ENCODE results near the gene PIN1. TPM values are rescaled to one million over a fixed set of nuclear protein-coding genes. Genes with fewer than 3 reads are reported as not detected.

PIN1 gene
- total RNA-seq, 1 experiment from 2014 or later, result 63.3 TPM

DNA sequence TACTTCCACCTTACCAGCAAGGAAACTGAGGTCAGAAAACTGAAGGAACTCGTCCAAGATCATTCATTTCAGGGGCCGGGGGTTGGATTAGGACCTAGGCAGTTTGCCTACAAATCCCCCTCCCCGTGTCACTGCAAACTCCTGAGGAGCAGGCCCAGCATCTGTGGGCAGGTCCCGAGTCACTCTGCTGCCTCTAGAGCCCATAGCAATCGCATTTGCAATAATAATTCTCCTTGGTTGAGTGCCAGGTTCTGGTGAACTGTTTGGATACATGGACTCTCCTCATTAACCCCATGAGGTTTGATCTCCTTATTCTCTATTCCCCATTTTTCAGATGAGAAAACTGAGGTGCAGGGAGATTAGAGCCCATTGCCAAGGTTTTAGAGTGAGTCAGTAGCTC lies 903 bp downstream of the PIN1 start:
- Histone ChIP-seq H3K27me3 (replicated peaks; ENCODE audit: control insufficient read depth, insufficient read depth, low read length) (no peaks in the 10 kb centered on the region), H3K4me3 (ENCODE audit: low read depth, low read length) (peak overlapping the region; percentile 95), H3K36me3 (ENCODE audit: control insufficient read depth, insufficient read depth, low read length) (peaks cover 6% of the 10 kb centered on the region), H3K9me3 (no peaks in the 10 kb centered on the region), H3K4me1 (no peaks in the 10 kb centered on the region; the same call in 1 of the 2 replicates)
- TF ChIP-seq, protein P1, sequence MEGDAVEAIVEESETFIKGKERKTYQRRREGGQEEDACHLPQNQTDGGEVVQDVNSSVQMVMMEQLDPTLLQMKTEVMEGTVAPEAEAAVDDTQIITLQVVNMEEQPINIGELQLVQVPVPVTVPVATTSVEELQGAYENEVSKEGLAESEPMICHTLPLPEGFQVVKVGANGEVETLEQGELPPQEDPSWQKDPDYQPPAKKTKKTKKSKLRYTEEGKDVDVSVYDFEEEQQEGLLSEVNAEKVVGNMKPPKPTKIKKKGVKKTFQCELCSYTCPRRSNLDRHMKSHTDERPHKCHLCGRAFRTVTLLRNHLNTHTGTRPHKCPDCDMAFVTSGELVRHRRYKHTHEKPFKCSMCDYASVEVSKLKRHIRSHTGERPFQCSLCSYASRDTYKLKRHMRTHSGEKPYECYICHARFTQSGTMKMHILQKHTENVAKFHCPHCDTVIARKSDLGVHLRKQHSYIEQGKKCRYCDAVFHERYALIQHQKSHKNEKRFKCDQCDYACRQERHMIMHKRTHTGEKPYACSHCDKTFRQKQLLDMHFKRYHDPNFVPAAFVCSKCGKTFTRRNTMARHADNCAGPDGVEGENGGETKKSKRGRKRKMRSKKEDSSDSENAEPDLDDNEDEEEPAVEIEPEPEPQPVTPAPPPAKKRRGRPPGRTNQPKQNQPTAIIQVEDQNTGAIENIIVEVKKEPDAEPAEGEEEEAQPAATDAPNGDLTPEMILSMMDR (IDR thresholded peaks at IDR 0.05; ENCODE audit: insufficient read depth in 1 of 2, low read depth in 1 of 2, low read length in 1 of 2, severe bottlenecking in 1 of 2, unreplicated experiment in 1 of 2), result no peak
- H3K36me3 Mint-ChIP-seq (ENCODE audit: insufficient read depth, unreplicated experiment), result peaks cover 19% of the 10 kb centered on the region
- no peak overlapping the region for H3K27ac Mint-ChIP-seq (ENCODE audit: unreplicated experiment)
- H3K9me3 Mint-ChIP-seq (ENCODE audit: unreplicated experiment), result no peaks in the 10 kb centered on the region
- POLR2A ChIA-PET, result no interaction called here
- H3K27me3 Mint-ChIP-seq (ENCODE audit: insufficient read depth, unreplicated experiment), result no peaks in the 10 kb centered on the region
- no TSS peak for BruUV-seq (replicated peaks)
- intact Hi-C loops (cut with micrococcal nuclease; ENCODE audit: unreplicated experiment), result no loop called here
- no peaks in the 10 kb centered on the region for H3K4me1 Mint-ChIP-seq (ENCODE audit: low read depth, unreplicated experiment)
- no peak for DNase-seq
- CTCF ChIA-PET, result no interaction called here
- H3K4me3 Mint-ChIP-seq (ENCODE audit: unreplicated experiment), result peak overlapping the region; percentile 84

DNA sequence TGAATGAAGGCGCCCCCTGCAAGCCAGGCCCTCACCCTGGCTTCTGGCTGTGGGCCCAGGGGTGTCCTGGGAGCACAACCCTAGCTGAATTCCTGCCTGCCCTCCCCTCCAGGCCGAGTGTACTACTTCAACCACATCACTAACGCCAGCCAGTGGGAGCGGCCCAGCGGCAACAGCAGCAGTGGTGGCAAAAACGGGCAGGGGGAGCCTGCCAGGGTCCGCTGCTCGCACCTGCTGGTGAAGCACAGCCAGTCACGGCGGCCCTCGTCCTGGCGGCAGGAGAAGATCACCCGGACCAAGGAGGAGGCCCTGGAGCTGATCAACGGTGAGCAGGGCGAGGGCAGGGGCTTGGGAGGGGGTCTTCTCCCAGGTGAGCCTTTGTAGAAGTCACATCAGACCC lies 3.2 kb downstream of the PIN1 start:
- Mint-ChIP-seq H3K27ac (ENCODE audit: unreplicated experiment) (no peak overlapping the region), H3K4me1 (ENCODE audit: low read depth, unreplicated experiment) (no peaks in the 10 kb centered on the region), H3K27me3 (ENCODE audit: insufficient read depth, unreplicated experiment) (no peaks in the 10 kb centered on the region), H3K36me3 (ENCODE audit: insufficient read depth, unreplicated experiment) (peaks cover 39% of the 10 kb centered on the region), H3K4me3 (ENCODE audit: unreplicated experiment) (no peak overlapping the region), H3K9me3 (ENCODE audit: unreplicated experiment) (no peaks in the 10 kb centered on the region)
- TF ChIP-seq, protein P1 (IDR thresholded peaks at IDR 0.05; ENCODE audit: insufficient read depth in 1 of 2, low read depth in 1 of 2, low read length in 1 of 2, severe bottlenecking in 1 of 2, unreplicated experiment in 1 of 2), result no peak
- intact Hi-C loops (cut with micrococcal nuclease; ENCODE audit: unreplicated experiment), result no loop called here
- no peaks in the 10 kb centered on the region for H3K27me3 ChIP-seq (replicated peaks; ENCODE audit: control insufficient read depth, insufficient read depth, low read length)
- H3K4me3 ChIP-seq (ENCODE audit: low read depth, low read length), result no peak overlapping the region
- ChIA-PET CTCF (no interaction called here), POLR2A (interaction anchor here (0.5 kb wide), 1 partner anchor 34 kb away, joined by 5 read pairs; no protein-coding TSS in a partner anchor)
- no peaks in the 10 kb centered on the region for H3K9me3 ChIP-seq
- no TSS peak for BruUV-seq (replicated peaks)
- no peaks in the 10 kb centered on the region; the same call in 1 of the 2 replicates for H3K4me1 ChIP-seq
- H3K36me3 ChIP-seq (ENCODE audit: control insufficient read depth, insufficient read depth, low read length), result peaks cover 7% of the 10 kb centered on the region
- DNase-seq, result no peak

GRCh38 chr19:9839415-9839814 lies 4.3 kb downstream of the PIN1 start:
- Histone ChIP-seq H3K9me3 (no peaks in the 10 kb centered on the region), H3K4me3 (ENCODE audit: low read depth, low read length) (no peak overlapping the region), H3K4me1 (no peaks in the 10 kb centered on the region; the same call in 1 of the 2 replicates), H3K27me3 (replicated peaks; ENCODE audit: control insufficient read depth, insufficient read depth, low read length) (no peaks in the 10 kb centered on the region), H3K36me3 (ENCODE audit: control insufficient read depth, insufficient read depth, low read length) (peaks cover 7% of the 10 kb centered on the region)
- Mint-ChIP-seq H3K9me3 (ENCODE audit: unreplicated experiment) (no peaks in the 10 kb centered on the region), H3K27ac (ENCODE audit: unreplicated experiment) (no peak overlapping the region), H3K4me3 (ENCODE audit: unreplicated experiment) (no peak overlapping the region), H3K4me1 (ENCODE audit: low read depth, unreplicated experiment) (no peaks in the 10 kb centered on the region), H3K27me3 (ENCODE audit: insufficient read depth, unreplicated experiment) (no peaks in the 10 kb centered on the region), H3K36me3 (ENCODE audit: insufficient read depth, unreplicated experiment) (peaks cover 40% of the 10 kb centered on the region)
- BruUV-seq (replicated peaks), result no TSS peak
- intact Hi-C loops (cut with micrococcal nuclease; ENCODE audit: unreplicated experiment), result no loop called here
- POLR2A ChIA-PET, result no interaction called here
- CTCF ChIA-PET, result no interaction called here
- no peak for DNase-seq
- TF ChIP-seq, protein P1 (IDR thresholded peaks at IDR 0.05; ENCODE audit: insufficient read depth in 1 of 2, low read depth in 1 of 2, low read length in 1 of 2, severe bottlenecking in 1 of 2, unreplicated experiment in 1 of 2), result no peak

Measured in Caco-2 (cell line).